ENCODE data around the gene TMEM203.

TMEM203 gene

GRCh38 chr9:137219757-137220316 lies 14.4 kb upstream of the TMEM203 start:
- Histone ChIP-seq H3K4me1 (ENCODE audit: insufficient read depth, low read length) (no peaks in the 10 kb centered on the region; the same call in 1 of the 2 replicates), H3K4me3 (ENCODE audit: low read length) (no peak overlapping the region), H3K27ac (ENCODE audit: low read depth, low read length) (no peak overlapping the region), H3K9ac (ENCODE audit: low read depth, low read length) (no peak overlapping the region), H3K36me3 (ENCODE audit: insufficient read depth, low read length) (peaks cover 15% of the 10 kb centered on the region), H3K27me3 (ENCODE audit: insufficient read depth, low read length) (peaks cover 10% of the 10 kb centered on the region), H3K9me3 (ENCODE audit: insufficient read depth, low read depth, low read length) (no peaks in the 10 kb centered on the region)
- WGBS: 94% methylated on average over 10 of the region's 10 CpGs

- Histone ChIP-seq H3K27ac (ENCODE audit: low read depth, low read length) (no peak overlapping the region), H3K4me3 (ENCODE audit: low read length) (no peak overlapping the region), H3K9ac (ENCODE audit: low read depth, low read length) (no peak overlapping the region), H3K27me3 (ENCODE audit: insufficient read depth, low read length) (peaks cover 10% of the 10 kb centered on the region), H3K36me3 (ENCODE audit: insufficient read depth, low read length) (peaks cover 23% of the 10 kb centered on the region), H3K4me1 (ENCODE audit: insufficient read depth, low read length) (no peaks in the 10 kb centered on the region; the same call in 1 of the 2 replicates), H3K9me3 (ENCODE audit: insufficient read depth, low read depth, low read length) (no peaks in the 10 kb centered on the region)
- WGBS: 63% methylated on average over 12 of the region's 12 CpGs
Observed at GRCh38 chr9:137218754-137219271, 13.4 kb upstream of the TMEM203 start.

- Histone ChIP-seq H3K9me3 (ENCODE audit: insufficient read depth, low read depth, low read length) (no peaks in the 10 kb centered on the region), H3K4me3 (ENCODE audit: low read length) (no peak overlapping the region), H3K27ac (ENCODE audit: low read depth, low read length) (no peak overlapping the region), H3K36me3 (ENCODE audit: insufficient read depth, low read length) (peaks cover 23% of the 10 kb centered on the region), H3K4me1 (ENCODE audit: insufficient read depth, low read length) (no peaks in the 10 kb centered on the region; the same call in 1 of the 2 replicates), H3K27me3 (ENCODE audit: insufficient read depth, low read length) (peaks cover 10% of the 10 kb centered on the region), H3K9ac (ENCODE audit: low read depth, low read length) (no peak overlapping the region)
- 94% methylated on average over 30 of the region's 30 CpGs for WGBS
Observed at GRCh38 chr9:137218212-137218753, 12.8 kb upstream of the TMEM203 start.

- Histone ChIP-seq H3K4me3 (ENCODE audit: low read length) (no peak overlapping the region), H3K27me3 (ENCODE audit: insufficient read depth, low read length) (peaks cover 4% of the 10 kb centered on the region), H3K27ac (ENCODE audit: low read depth, low read length) (no peak overlapping the region), H3K9ac (ENCODE audit: low read depth, low read length) (no peak overlapping the region), H3K9me3 (ENCODE audit: insufficient read depth, low read depth, low read length) (no peaks in the 10 kb centered on the region), H3K36me3 (ENCODE audit: insufficient read depth, low read length) (peaks cover 23% of the 10 kb centered on the region), H3K4me1 (ENCODE audit: insufficient read depth, low read length) (no peaks in the 10 kb centered on the region; the same call in 1 of the 2 replicates)
- 56% methylated on average over 36 of the region's 36 CpGs for WGBS
Observed at GRCh38 chr9:137217276-137218211, 12.1 kb upstream of the TMEM203 start.

- no peaks in the 10 kb centered on the region for H3K9me3 ChIP-seq (ENCODE audit: insufficient read depth, low read depth, low read length)
- peaks cover 23% of the 10 kb centered on the region for H3K36me3 ChIP-seq (ENCODE audit: insufficient read depth, low read length)
- H3K9ac ChIP-seq (ENCODE audit: low read depth, low read length): no peak overlapping the region
- no peaks in the 10 kb centered on the region for H3K27me3 ChIP-seq (ENCODE audit: insufficient read depth, low read length)
- WGBS: 94% methylated on average over 30 of the region's 30 CpGs
- no peaks in the 10 kb centered on the region; the same call in 1 of the 2 replicates for H3K4me1 ChIP-seq (ENCODE audit: insufficient read depth, low read length)
- no peak overlapping the region for H3K4me3 ChIP-seq (ENCODE audit: low read length)
- no peak overlapping the region for H3K27ac ChIP-seq (ENCODE audit: low read depth, low read length)
Observed at GRCh38 chr9:137216188-137216965, 10.9 kb upstream of the TMEM203 start.

- H3K4me1 ChIP-seq (ENCODE audit: insufficient read depth, low read length): no peaks in the 10 kb centered on the region; the same call in 1 of the 2 replicates
- 95% methylated on average over 22 of the region's 22 CpGs for WGBS
- peaks cover 23% of the 10 kb centered on the region for H3K36me3 ChIP-seq (ENCODE audit: insufficient read depth, low read length)
- no peak overlapping the region for H3K27ac ChIP-seq (ENCODE audit: low read depth, low read length)
- H3K9ac ChIP-seq (ENCODE audit: low read depth, low read length): no peak overlapping the region
- no peaks in the 10 kb centered on the region for H3K9me3 ChIP-seq (ENCODE audit: insufficient read depth, low read depth, low read length)
- H3K27me3 ChIP-seq (ENCODE audit: insufficient read depth, low read length): no peaks in the 10 kb centered on the region
- no peak overlapping the region for H3K4me3 ChIP-seq (ENCODE audit: low read length)
Observed at GRCh38 chr9:137215196-137215986, 9.9 kb upstream of the TMEM203 start.

- Histone ChIP-seq H3K36me3 (ENCODE audit: insufficient read depth, low read length) (peaks cover 23% of the 10 kb centered on the region), H3K9me3 (ENCODE audit: insufficient read depth, low read depth, low read length) (no peaks in the 10 kb centered on the region), H3K4me1 (ENCODE audit: insufficient read depth, low read length) (no peaks in the 10 kb centered on the region; the same call in 1 of the 2 replicates), H3K27ac (ENCODE audit: low read depth, low read length) (no peak overlapping the region), H3K4me3 (ENCODE audit: low read length) (no peak overlapping the region), H3K27me3 (ENCODE audit: insufficient read depth, low read length) (no peaks in the 10 kb centered on the region), H3K9ac (ENCODE audit: low read depth, low read length) (no peak overlapping the region)
- WGBS: 96% methylated on average over 19 of the region's 19 CpGs
Observed at GRCh38 chr9:137214620-137215019, 9.2 kb upstream of the TMEM203 start.

GRCh38 chr9:137213160-137214060 lies 8.0 kb upstream of the TMEM203 start:
- 93% methylated on average over 49 of the region's 49 CpGs for WGBS
- Histone ChIP-seq H3K27ac (ENCODE audit: low read depth, low read length) (no peak overlapping the region), H3K9me3 (ENCODE audit: insufficient read depth, low read depth, low read length) (no peaks in the 10 kb centered on the region), H3K4me1 (ENCODE audit: insufficient read depth, low read length) (no peaks in the 10 kb centered on the region), H3K9ac (ENCODE audit: low read depth, low read length) (no peak overlapping the region), H3K36me3 (ENCODE audit: insufficient read depth, low read length) (peaks cover 31% of the 10 kb centered on the region), H3K27me3 (ENCODE audit: insufficient read depth, low read length) (no peaks in the 10 kb centered on the region), H3K4me3 (ENCODE audit: low read length) (no peak overlapping the region)

GRCh38 chr9:137212520-137212919 lies 7.1 kb upstream of the TMEM203 start:
- Histone ChIP-seq H3K36me3 (ENCODE audit: insufficient read depth, low read length) (peaks cover 31% of the 10 kb centered on the region), H3K4me3 (ENCODE audit: low read length) (no peak overlapping the region), H3K9ac (ENCODE audit: low read depth, low read length) (no peak overlapping the region), H3K9me3 (ENCODE audit: insufficient read depth, low read depth, low read length) (no peaks in the 10 kb centered on the region), H3K27me3 (ENCODE audit: insufficient read depth, low read length) (no peaks in the 10 kb centered on the region), H3K27ac (ENCODE audit: low read depth, low read length) (no peak overlapping the region), H3K4me1 (ENCODE audit: insufficient read depth, low read length) (no peaks in the 10 kb centered on the region)
- 93% methylated on average over 21 of the region's 21 CpGs for WGBS

Data from HUES64 (cell line).